HPDE6-E6E7 (cell line): ENCODE measurements around the gene ERICH2.

Experiments used
- DNase-seq: peaks from one replicate; pipeline ENCODE4 v3.0.0; 2011; ENCODE audit warnings: missing footprints; ENCODE audit errors: extremely low spot score

Gene ERICH2

GRCh38 chr2:170763232-170763631, 6.9 kb upstream of the ERICH2 start:
- DNase-seq: no peak

GRCh38 chr2:170764880-170765261, 5.3 kb upstream of the ERICH2 start:
- DNase-seq: no peak

GRCh38 chr2:170766693-170767092, 3.5 kb upstream of the ERICH2 start:
- DNase-seq: no peak

- peak; percentile 79 for DNase-seq
Measured at GRCh38 chr2:170770606-170771420, 635 bp downstream of the ERICH2 start.

GRCh38 chr2:170771421-170771937, 1.3 kb downstream of the ERICH2 start:
- peak; percentile 12 for DNase-seq

GRCh38 chr2:170772295-170772694, 2.1 kb downstream of the ERICH2 start:
- no peak for DNase-seq

GRCh38 chr2:170774074-170774473, 3.9 kb downstream of the ERICH2 start:
- DNase-seq: no peak

GRCh38 chr2:170778900-170779299, 8.7 kb downstream of the ERICH2 start:
- DNase-seq: no peak

- DNase-seq: no peak
Measured at GRCh38 chr2:170779304-170779703, 9.1 kb downstream of the ERICH2 start.

- no peak for DNase-seq
Measured at GRCh38 chr2:170782673-170783072, 12.5 kb downstream of the ERICH2 start.

- DNase-seq: no peak
Measured at GRCh38 chr2:170783549-170783948, 13.4 kb downstream of the ERICH2 start.

GRCh38 chr2:170798996-170799395, 28.8 kb downstream of the ERICH2 start:
- DNase-seq: no peak

GRCh38 chr2:170806548-170806947, 36.4 kb downstream of the ERICH2 start:
- DNase-seq: no peak

GRCh38 chr2:170812710-170813600, 42.8 kb downstream of the ERICH2 start:
- DNase-seq: peak; percentile 44

GRCh38 chr2:170813611-170814532, 43.7 kb downstream of the ERICH2 start:
- DNase-seq: no peak

GRCh38 chr2:170814533-170815230, 44.5 kb downstream of the ERICH2 start:
- DNase-seq: no peak

GRCh38 chr2:170815311-170815710, 45.1 kb downstream of the ERICH2 start:
- no peak for DNase-seq

- DNase-seq: peak; percentile 75
Measured at GRCh38 chr2:170815746-170816503, 45.7 kb downstream of the ERICH2 start.

GRCh38 chr2:170816504-170817092, 46.4 kb downstream of the ERICH2 start, which contains the start of gene GAD1:
Gene GAD1, plus strand, starts transcription at chr2:170816887. Its CDS starts 1,705 bp downstream, at chr2:170818592.
- DNase-seq: peak; percentile 72
